HG02840 (cell line): Measurements from ENCODE around the gene NME5.

Source experiments
- ATAC-seq: cut with Tn5 transposase; IDR thresholded peaks from one replicate; pipeline ENCODE4 v1.9.1; 2021; ENCODE audit warnings: mild to moderate bottlenecking, moderate library complexity, moderate number of reproducible peaks; ENCODE audit not compliant: unreplicated experiment, low FRiP score

The NME5 gene

GRCh38 chr5:138140268-138140667 is 1.0 kb upstream of the NME5 start:
- ATAC-seq, result no peak

GRCh38 chr5:138139781-138140090 is 508 bp upstream of the NME5 start:
- ATAC-seq, result no peak

- ATAC-seq, result no peak
Measured at GRCh38 chr5:138132543-138132942, 6.7 kb downstream of the NME5 start.

GRCh38 chr5:138129347-138129746 is 9.9 kb downstream of the NME5 start:
- ATAC-seq, result no peak

- ATAC-seq, result no peak
Measured at GRCh38 chr5:138128334-138128733, 10.9 kb downstream of the NME5 start.

- no peak for ATAC-seq
Measured at GRCh38 chr5:138115254-138115653, 24.0 kb downstream of the NME5 start.

- ATAC-seq, result no peak
Measured at GRCh38 chr5:138111937-138112336, 27.3 kb downstream of the NME5 start.

- no peak for ATAC-seq
Measured at GRCh38 chr5:138111181-138111580, 28.0 kb downstream of the NME5 start.

GRCh38 chr5:138110266-138110963 is 28.8 kb downstream of the NME5 start:
- ATAC-seq, result no peak

- no peak for ATAC-seq
Measured at GRCh38 chr5:138109463-138110265, 29.6 kb downstream of the NME5 start.

GRCh38 chr5:138107213-138107612 is 32.0 kb downstream of the NME5 start:
- no peak for ATAC-seq

- no peak for ATAC-seq
Measured at GRCh38 chr5:138105709-138106108, 33.5 kb downstream of the NME5 start.

- ATAC-seq, result no peak
Measured at GRCh38 chr5:138103319-138103637, 36.0 kb downstream of the NME5 start.

GRCh38 chr5:138102454-138103318 is 36.5 kb downstream of the NME5 start:
- no peak for ATAC-seq

GRCh38 chr5:138096997-138097828 is 42.0 kb downstream of the NME5 start:
- no peak for ATAC-seq

- ATAC-seq, result no peak
Measured at GRCh38 chr5:138096363-138096762, 42.9 kb downstream of the NME5 start.

- ATAC-seq, result no peak
Measured at GRCh38 chr5:138095100-138095907, 43.9 kb downstream of the NME5 start.

- no peak for ATAC-seq
Measured at GRCh38 chr5:138093036-138093435, 46.2 kb downstream of the NME5 start.

GRCh38 chr5:138092301-138092700 is 46.9 kb downstream of the NME5 start:
- no peak for ATAC-seq

- ATAC-seq, result no peak
Measured at GRCh38 chr5:138091685-138092084, 47.5 kb downstream of the NME5 start.
